Measurements from ENCODE around the gene ACIN1. TPM values are rescaled to one million over a fixed set of nuclear protein-coding genes. Genes with fewer than 3 reads are reported as not detected.

Gene ACIN1
- total and polyA plus RNA-seq, 10 of the 15 experiments (the other 5 are each of a cell fraction or from before 2014, with no cell fraction given): 4.3 to 148 (median 93.4) TPM

GRCh38 chr14:23056956-23057756 is 37.8 kb downstream of the ACIN1 start, which contains the start of gene CDH24 (continued):
- TF ChIP-seq KAT2A (conservative IDR thresholded peaks at IDR 0.05; ENCODE audit: control insufficient read depth, low read depth, low read length) (no peak), PAX5 (IDR thresholded peaks at IDR 0.05; ENCODE audit: borderline replicate concordance, low read depth, low read length) (no peak), ZSCAN29 (IDR thresholded peaks at IDR 0.05) (no peak), POLR2A (IDR thresholded peaks at IDR 0.05; ENCODE audit: low read depth, low read length) (no peak), CHD1 (IDR thresholded peaks at IDR 0.05; ENCODE audit: low read depth, low read length) (no peak), IRF4 (IDR thresholded peaks at IDR 0.05; ENCODE audit: low read depth, low read length) (no peak)

- H3K9ac ChIP-seq (ENCODE audit: control insufficient read depth, insufficient read depth, low read length): no peak overlapping the region
- no peaks in the 10 kb centered on the region for H4K20me1 ChIP-seq (ENCODE audit: control insufficient read depth, insufficient read depth)
- BruUV-seq (replicated peaks): no TSS peak
- in situ Hi-C loops (cut with MboI): no loop called here
- ChIA-PET CTCF (interaction anchor here (0.7 to 18.3 kb wide), 18 partner anchors 12 to 523 kb away, joined by 3 to 853 read pairs (median 4); partner anchors contain the start of genes ACIN1, AJUBA, C14orf119 and HAUS4), RAD21 (ENCODE audit: unreplicated experiment) (interaction anchor here (1.0 to 10.8 kb wide), 8 partner anchors 39 to 491 kb away, joined by 3 to 224 read pairs (median 8); partner anchors contain the start of genes ACIN1, AJUBA and C14orf119), POLR2A (interaction anchor here (0.6 to 1.4 kb wide), 4 partner anchors 61 to 98 kb away, joined by 3 to 9 read pairs (median 4); no protein-coding TSS in a partner anchor), SMC1A (ENCODE audit: uncharacterized antibody, unreplicated experiment) (interaction anchor here (0.5 to 8.7 kb wide), 10 partner anchors 12 to 360 kb away, joined by 3 to 156 read pairs (median 4); partner anchors contain the start of gene PRMT5)
- H3K4me2 ChIP-seq (ENCODE audit: control insufficient read depth, insufficient read depth): peak overlapping the region; percentile 100
- H3K27me3 ChIP-seq (replicated peaks in 1 of 2; ENCODE audit: control insufficient read depth in 2 of 2, insufficient read depth in 2 of 2, low read length in 1 of 2): no peaks in the 10 kb centered on the region
- intact Hi-C loops (cut with micrococcal nuclease; ENCODE audit: unreplicated experiment): loop anchor here (2.0 to 5.0 kb wide), 3 partner anchors 84 to 484 kb away; partner anchors contain the start of gene PRMT5
- ATAC-seq: peak; percentile 86
- no peaks in the 10 kb centered on the region for H3K79me2 ChIP-seq (ENCODE audit: control insufficient read depth, insufficient read depth, low read length)
- H3K4me1 ChIP-seq (ENCODE audit: control insufficient read depth, insufficient read depth, low read length): peaks cover 12% of the 10 kb centered on the region
- FAIRE-seq: peak; percentile 98
- H3K36me3 ChIP-seq (ENCODE audit: control insufficient read depth in 2 of 2, insufficient read depth in 2 of 2, low read length in 1 of 2): peaks cover 12 to 15% of the 10 kb centered on the region in 2 experiments
- H3K9me3 ChIP-seq (replicated peaks; ENCODE audit: control insufficient read depth, insufficient read depth, low read length): no peaks in the 10 kb centered on the region
- 1% methylated on average over 17 of the region's 17 CpGs for WGBS (ENCODE audit: insufficient coverage, insufficient replicate concordance, low lambda C conversion rate, missing lambda C conversion rate)
- H2AFZ ChIP-seq (ENCODE audit: control insufficient read depth, low read depth, low read length): peak overlapping the region; percentile 76
- DNase-seq (ENCODE audit: low read depth, low spot score): no peak
- no peak overlapping the region for H3K27ac ChIP-seq (ENCODE audit: control insufficient read depth, insufficient read depth)
- no peak overlapping the region for H3K4me3 ChIP-seq
- TF ChIP-seq SMC3 (IDR thresholded peaks at IDR 0.05; ENCODE audit: borderline replicate concordance, low read length): peak; percentile 45; the same call in 1 of the 2 replicates
- no peak for TF ChIP-seq FOXK2 (IDR thresholded peaks at IDR 0.05)
- peak; percentile 46; the same call in 1 of the 2 replicates for TF ChIP-seq RUNX3 (IDR thresholded peaks at IDR 0.05; ENCODE audit: low read length)
- peak; percentile 72; the same call in 1 of the 2 replicates for TF ChIP-seq HDGF (IDR thresholded peaks at IDR 0.05)
- peak; percentile 40; the same call in 1 of the 2 replicates for TF ChIP-seq YY1 (IDR thresholded peaks at IDR 0.05; ENCODE audit: low read depth, low read length)
- no peak for TF ChIP-seq ZSCAN29 (IDR thresholded peaks at IDR 0.05)
- peak; percentile 90 for TF ChIP-seq PKNOX1 (IDR thresholded peaks at IDR 0.05)
- TF ChIP-seq RELB (IDR thresholded peaks at IDR 0.05; ENCODE audit: low read depth): peak; percentile 71
- TF ChIP-seq STAT1 (conservative IDR thresholded peaks at IDR 0.05): 0 out of 2 replicates have a peak, but pooled peaks have one; percentile 62
- peak; percentile 67; the same call in 1 of the 2 replicates for TF ChIP-seq NBN (IDR thresholded peaks at IDR 0.05)
- peak in 1 of 2 experiments; percentile 52; a peak in 1 of 4 replicates for TF ChIP-seq BHLHE40 (IDR thresholded peaks at IDR 0.05; ENCODE audit: borderline replicate concordance in 1 of 2, low read depth in 2 of 2, low read length in 1 of 2)
- TF ChIP-seq SIN3A (IDR thresholded peaks at IDR 0.05; ENCODE audit: low read depth, low read length): 0 out of 2 replicates have a peak, but pooled peaks have one; percentile 26
- TF ChIP-seq IKZF1 (conservative IDR thresholded peaks at IDR 0.05): 0 out of 2 replicates have a peak, but pooled peaks have one; percentile 30
- peak; percentile 72 for TF ChIP-seq NR2F1 (conservative IDR thresholded peaks at IDR 0.05)
Measured at GRCh38 chr14:23056145-23056955, 38.6 kb downstream of the ACIN1 start.

Data from GM12878 (cell line).